ENCODE results near the gene BEST4. TPM values are rescaled to one million over a fixed set of nuclear protein-coding genes. Genes with fewer than 3 reads are reported as not detected.

Gene BEST4
- total and polyA plus RNA-seq, 2 of the 13 experiments (the other 11 are each of a cell fraction or from before 2014, with no cell fraction given), result 0.77 to 1.4 TPM

DNA sequence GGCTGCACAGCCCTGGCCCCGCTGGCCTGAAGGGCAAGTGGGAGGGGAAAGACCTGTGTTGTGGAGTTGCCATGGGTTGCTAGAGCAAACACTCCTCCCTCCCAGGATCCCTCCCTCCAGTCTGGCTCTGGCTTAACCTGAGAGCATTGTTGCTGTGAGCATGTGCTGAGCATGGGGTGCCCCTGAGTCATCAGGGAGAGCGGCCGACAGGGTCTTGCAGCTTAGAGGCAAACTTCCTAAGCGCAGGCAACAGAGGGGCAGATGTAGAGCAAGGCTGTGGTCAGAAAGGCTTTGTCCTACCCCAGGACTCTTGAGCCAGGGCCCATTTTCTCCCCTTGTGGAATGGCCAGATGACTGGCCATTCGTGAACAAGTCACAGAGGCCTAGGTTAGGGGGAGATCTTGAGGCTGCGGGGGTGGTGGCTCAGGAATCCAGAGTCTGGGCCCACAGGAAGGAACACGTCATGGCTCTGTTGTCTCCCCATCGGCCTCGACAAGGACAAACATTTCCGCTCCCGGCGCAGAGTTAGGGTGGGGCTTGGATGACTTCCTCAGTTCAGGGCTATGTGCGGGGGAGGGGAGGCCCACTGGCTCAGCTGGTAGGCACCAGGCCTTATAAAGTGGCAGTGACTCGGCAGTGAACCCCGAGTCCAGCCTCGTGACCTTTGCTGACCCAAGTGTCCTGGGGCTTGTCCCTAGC, 19.5 kb upstream of the BEST4 start (continued):
- 0 out of 2 replicates have a peak, but pooled peaks have one; percentile 12 for TF ChIP-seq ZNF615 (CRISPR knock-in tag; IDR thresholded peaks at IDR 0.05; ENCODE audit: borderline replicate concordance)
- TF ChIP-seq, protein P1, sequence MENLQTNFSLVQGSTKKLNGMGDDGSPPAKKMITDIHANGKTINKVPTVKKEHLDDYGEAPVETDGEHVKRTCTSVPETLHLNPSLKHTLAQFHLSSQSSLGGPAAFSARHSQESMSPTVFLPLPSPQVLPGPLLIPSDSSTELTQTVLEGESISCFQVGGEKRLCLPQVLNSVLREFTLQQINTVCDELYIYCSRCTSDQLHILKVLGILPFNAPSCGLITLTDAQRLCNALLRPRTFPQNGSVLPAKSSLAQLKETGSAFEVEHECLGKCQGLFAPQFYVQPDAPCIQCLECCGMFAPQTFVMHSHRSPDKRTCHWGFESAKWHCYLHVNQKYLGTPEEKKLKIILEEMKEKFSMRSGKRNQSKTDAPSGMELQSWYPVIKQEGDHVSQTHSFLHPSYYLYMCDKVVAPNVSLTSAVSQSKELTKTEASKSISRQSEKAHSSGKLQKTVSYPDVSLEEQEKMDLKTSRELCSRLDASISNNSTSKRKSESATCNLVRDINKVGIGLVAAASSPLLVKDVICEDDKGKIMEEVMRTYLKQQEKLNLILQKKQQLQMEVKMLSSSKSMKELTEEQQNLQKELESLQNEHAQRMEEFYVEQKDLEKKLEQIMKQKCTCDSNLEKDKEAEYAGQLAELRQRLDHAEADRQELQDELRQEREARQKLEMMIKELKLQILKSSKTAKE (CRISPR knock-in tag; IDR thresholded peaks at IDR 0.05; ENCODE audit: borderline replicate concordance), result peak; percentile 75; the same call in 1 of the 2 replicates
- TF ChIP-seq, protein P2, sequence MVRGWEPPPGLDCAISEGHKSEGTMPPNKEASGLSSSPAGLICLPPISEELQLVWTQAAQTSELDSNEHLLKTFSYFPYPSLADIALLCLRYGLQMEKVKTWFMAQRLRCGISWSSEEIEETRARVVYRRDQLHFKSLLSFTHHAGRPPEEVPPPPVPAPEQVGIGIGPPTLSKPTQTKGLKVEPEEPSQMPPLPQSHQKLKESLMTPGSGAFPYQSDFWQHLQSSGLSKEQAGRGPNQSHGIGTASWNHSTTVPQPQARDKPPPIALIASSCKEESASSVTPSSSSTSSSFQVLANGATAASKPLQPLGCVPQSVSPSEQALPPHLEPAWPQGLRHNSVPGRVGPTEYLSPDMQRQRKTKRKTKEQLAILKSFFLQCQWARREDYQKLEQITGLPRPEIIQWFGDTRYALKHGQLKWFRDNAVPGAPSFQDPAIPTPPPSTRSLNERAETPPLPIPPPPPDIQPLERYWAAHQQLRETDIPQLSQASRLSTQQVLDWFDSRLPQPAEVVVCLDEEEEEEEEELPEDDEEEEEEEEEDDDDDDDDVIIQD (CRISPR knock-in tag; IDR thresholded peaks at IDR 0.05; ENCODE audit: low read depth), result peak; percentile 6
- no peak for TF ChIP-seq SRSF1 (optimal IDR thresholded peaks at IDR 0.05; ENCODE audit: low read depth, low read length)
- TF ChIP-seq, protein P3, sequence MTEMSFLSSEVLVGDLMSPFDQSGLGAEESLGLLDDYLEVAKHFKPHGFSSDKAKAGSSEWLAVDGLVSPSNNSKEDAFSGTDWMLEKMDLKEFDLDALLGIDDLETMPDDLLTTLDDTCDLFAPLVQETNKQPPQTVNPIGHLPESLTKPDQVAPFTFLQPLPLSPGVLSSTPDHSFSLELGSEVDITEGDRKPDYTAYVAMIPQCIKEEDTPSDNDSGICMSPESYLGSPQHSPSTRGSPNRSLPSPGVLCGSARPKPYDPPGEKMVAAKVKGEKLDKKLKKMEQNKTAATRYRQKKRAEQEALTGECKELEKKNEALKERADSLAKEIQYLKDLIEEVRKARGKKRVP (CRISPR knock-in tag; IDR thresholded peaks at IDR 0.05), result peak in 1 of 2 experiments; percentile 86; a peak in 2 of 4 replicates
- TF ChIP-seq DR1 (CRISPR knock-in tag; IDR thresholded peaks at IDR 0.05), result no peak
- TF ChIP-seq, protein P4, sequence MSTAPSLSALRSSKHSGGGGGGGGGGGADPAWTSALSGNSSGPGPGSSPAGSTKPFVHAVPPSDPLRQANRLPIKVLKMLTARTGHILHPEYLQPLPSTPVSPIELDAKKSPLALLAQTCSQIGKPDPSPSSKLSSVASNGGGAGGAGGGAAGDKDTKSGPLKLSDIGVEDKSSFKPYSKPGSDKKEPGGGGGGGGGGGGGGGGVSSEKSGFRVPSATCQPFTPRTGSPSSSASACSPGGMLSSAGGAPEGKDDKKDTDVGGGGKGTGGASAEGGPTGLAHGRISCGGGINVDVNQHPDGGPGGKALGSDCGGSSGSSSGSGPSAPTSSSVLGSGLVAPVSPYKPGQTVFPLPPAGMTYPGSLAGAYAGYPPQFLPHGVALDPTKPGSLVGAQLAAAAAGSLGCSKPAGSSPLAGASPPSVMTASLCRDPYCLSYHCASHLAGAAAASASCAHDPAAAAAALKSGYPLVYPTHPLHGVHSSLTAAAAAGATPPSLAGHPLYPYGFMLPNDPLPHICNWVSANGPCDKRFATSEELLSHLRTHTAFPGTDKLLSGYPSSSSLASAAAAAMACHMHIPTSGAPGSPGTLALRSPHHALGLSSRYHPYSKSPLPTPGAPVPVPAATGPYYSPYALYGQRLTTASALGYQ (CRISPR knock-in tag; IDR thresholded peaks at IDR 0.05), result no peak
- TF ChIP-seq GABPB1 (CRISPR knock-in tag; IDR thresholded peaks at IDR 0.05), result peak; percentile 69
- TF ChIP-seq, protein P5, sequence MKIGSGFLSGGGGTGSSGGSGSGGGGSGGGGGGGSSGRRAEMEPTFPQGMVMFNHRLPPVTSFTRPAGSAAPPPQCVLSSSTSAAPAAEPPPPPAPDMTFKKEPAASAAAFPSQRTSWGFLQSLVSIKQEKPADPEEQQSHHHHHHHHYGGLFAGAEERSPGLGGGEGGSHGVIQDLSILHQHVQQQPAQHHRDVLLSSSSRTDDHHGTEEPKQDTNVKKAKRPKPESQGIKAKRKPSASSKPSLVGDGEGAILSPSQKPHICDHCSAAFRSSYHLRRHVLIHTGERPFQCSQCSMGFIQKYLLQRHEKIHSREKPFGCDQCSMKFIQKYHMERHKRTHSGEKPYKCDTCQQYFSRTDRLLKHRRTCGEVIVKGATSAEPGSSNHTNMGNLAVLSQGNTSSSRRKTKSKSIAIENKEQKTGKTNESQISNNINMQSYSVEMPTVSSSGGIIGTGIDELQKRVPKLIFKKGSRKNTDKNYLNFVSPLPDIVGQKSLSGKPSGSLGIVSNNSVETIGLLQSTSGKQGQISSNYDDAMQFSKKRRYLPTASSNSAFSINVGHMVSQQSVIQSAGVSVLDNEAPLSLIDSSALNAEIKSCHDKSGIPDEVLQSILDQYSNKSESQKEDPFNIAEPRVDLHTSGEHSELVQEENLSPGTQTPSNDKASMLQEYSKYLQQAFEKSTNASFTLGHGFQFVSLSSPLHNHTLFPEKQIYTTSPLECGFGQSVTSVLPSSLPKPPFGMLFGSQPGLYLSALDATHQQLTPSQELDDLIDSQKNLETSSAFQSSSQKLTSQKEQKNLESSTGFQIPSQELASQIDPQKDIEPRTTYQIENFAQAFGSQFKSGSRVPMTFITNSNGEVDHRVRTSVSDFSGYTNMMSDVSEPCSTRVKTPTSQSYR (CRISPR knock-in tag; IDR thresholded peaks at IDR 0.05; ENCODE audit: borderline replicate concordance), result peak; percentile 88; the same call in 1 of the 2 replicates
- TF ChIP-seq ZNF773 (CRISPR knock-in tag; IDR thresholded peaks at IDR 0.05; ENCODE audit: borderline replicate concordance), result no peak
- peak; percentile 19; the same call in 1 of the 2 replicates for TF ChIP-seq GFI1 (CRISPR knock-in tag; IDR thresholded peaks at IDR 0.05; ENCODE audit: borderline replicate concordance)
- TF ChIP-seq SRSF9 (IDR thresholded peaks at IDR 0.05; ENCODE audit: borderline replicate concordance, insufficient read depth, low read depth, low read length, poor library complexity, severe bottlenecking), result no peak
- TF ChIP-seq SYNCRIP (IDR thresholded peaks at IDR 0.05; ENCODE audit: insufficient read depth, low read depth, low read length), result no peak
- no peak for TF ChIP-seq ZNF530 (CRISPR knock-in tag; IDR thresholded peaks at IDR 0.05; ENCODE audit: low read depth)
- no peak for TF ChIP-seq SUZ12 (IDR thresholded peaks at IDR 0.05; ENCODE audit: low read depth, low read length)

All from HepG2 (cell line).